ENCODE measurements around the gene MLN.

DNA sequence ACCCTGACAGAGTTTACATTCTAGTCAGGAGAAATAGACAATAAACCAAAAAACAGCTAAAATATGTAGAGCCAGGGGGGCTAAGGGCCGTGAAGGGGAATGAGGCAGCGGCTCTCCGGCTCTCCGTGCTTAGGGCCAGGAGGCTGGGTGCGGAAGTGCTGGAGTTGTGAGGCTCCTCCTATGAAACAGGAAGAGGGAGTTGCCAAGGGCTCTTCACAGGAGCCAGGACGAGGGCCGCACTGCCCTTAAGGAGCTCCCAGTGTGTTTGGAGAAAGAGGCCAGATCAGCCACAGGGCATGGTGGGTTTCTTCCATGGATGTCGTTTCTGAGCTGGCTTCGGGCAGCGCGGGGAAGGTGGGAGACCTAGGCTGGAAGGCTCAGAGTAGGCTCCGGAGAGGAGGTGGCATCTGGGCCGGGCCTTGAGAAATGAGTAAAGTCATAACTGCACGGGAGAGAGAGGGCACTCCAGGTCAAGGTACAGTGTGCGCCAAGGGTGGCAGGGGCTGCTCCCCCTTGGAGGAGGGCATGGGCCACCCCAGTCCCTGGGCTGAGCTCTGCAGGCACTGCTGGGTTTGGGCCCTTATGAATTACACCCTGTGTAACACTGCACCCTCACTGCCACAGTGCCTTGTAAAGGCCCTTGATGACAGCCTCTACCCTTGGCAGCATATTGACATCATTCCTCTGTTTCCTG lies 20.8 kb upstream of the MLN start:
- TF ChIP-seq, protein P1, sequence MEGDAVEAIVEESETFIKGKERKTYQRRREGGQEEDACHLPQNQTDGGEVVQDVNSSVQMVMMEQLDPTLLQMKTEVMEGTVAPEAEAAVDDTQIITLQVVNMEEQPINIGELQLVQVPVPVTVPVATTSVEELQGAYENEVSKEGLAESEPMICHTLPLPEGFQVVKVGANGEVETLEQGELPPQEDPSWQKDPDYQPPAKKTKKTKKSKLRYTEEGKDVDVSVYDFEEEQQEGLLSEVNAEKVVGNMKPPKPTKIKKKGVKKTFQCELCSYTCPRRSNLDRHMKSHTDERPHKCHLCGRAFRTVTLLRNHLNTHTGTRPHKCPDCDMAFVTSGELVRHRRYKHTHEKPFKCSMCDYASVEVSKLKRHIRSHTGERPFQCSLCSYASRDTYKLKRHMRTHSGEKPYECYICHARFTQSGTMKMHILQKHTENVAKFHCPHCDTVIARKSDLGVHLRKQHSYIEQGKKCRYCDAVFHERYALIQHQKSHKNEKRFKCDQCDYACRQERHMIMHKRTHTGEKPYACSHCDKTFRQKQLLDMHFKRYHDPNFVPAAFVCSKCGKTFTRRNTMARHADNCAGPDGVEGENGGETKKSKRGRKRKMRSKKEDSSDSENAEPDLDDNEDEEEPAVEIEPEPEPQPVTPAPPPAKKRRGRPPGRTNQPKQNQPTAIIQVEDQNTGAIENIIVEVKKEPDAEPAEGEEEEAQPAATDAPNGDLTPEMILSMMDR (IDR thresholded peaks at IDR 0.05): no peak
- TF ChIP-seq POLR2A (IDR thresholded peaks at IDR 0.05): no peak

Data from uterus (tissue), 2 donors.